NT2/D1 (cell line): Measurements from ENCODE around the gene C19orf12.

ENCODE experiments used
- SUZ12 ChIP-seq: IDR thresholded peaks from 2 replicates; pipeline ENCODE4 v1.6.1; 2011; ENCODE audit not compliant: insufficient read length, insufficient read depth; ENCODE audit errors: extremely low read depth
- YY1 ChIP-seq: IDR thresholded peaks from 2 replicates; pipeline ENCODE4 v1.6.1; 2011; ENCODE audit not compliant: insufficient read length, insufficient read depth
- ZNF274 ChIP-seq: IDR thresholded peaks from 2 replicates; pipeline ENCODE4 v1.6.1; 2011; ENCODE audit warnings: mild to moderate bottlenecking, low read depth, low read length

DNA sequence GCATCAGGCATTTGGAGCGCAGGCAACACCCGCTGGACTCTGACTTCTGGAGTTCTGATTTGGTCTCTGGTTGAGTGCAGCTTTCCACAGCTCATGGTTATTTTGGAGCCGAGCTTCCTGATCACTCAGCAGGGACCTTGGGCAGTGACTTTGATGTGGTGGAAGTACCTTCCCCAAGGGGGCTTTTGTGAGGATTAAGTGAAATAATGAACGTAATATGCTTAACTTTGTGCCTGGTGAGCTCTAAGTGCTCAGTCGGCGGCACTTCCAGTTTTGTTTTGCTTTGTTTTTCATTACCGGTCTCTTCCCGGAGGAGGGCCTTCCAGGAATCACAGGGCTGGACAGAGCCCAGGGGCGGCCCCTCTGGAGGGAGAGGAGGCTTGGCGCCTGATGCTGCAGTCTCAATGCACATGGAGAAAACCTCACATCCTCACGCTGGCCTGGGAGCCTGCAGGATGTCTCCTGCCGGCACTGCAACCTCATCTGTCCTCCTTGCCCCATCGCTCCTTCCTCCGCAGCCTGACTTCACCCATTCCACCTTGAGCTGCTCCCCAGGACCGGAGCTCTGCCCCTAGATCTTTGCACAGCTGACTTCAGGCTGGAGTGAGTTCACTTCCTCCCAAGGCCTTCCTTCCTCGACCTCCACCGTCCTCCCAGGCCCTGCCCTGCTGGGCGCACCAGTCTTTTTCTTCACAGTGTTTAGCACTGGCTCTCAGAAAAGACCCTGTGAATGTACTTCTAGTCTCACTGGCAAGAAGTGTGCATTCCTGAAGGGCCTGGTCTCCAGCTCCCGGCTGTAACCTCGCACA, 48.3 kb downstream of the C19orf12 start:
- TF ChIP-seq ZNF274 = no peak
- TF ChIP-seq YY1 = no peak
- no peak for TF ChIP-seq SUZ12
